IPS-15b (cell line): Measurements from ENCODE around the gene C1GALT1.

Experiments used
- H3K27me3 ChIP-seq: one replicate; pipeline ENCODE4 v1.6.1; 2013; ENCODE audit warnings: low read length; ENCODE audit not compliant: control insufficient read depth, insufficient read depth
- H3K36me3 ChIP-seq: one replicate; pipeline ENCODE4 v1.6.1; 2013; ENCODE audit warnings: low read length; ENCODE audit not compliant: control insufficient read depth, insufficient read depth
- H3K4me1 ChIP-seq: one replicate; pipeline ENCODE4 v1.6.1; 2013; ENCODE audit warnings: mild to moderate bottlenecking, low read length; ENCODE audit not compliant: control insufficient read depth, insufficient read depth
- H3K4me3 ChIP-seq: one replicate; pipeline ENCODE4 v1.5.1; 2013; ENCODE audit warnings: low read depth, low read length
- H3K9ac ChIP-seq: one replicate; pipeline ENCODE4 v1.6.1; 2013; ENCODE audit warnings: low read depth, mild to moderate bottlenecking, low read length
- H3K9me3 ChIP-seq: one replicate; pipeline ENCODE4 v1.6.1; 2013; ENCODE audit warnings: mild to moderate bottlenecking, low read length; ENCODE audit not compliant: control insufficient read depth, insufficient read depth

Gene C1GALT1

GRCh38 chr7:7247658-7248057, 65.3 kb downstream of the C1GALT1 start:
- H3K9ac ChIP-seq: no peak overlapping the region
- no peak overlapping the region for H3K4me3 ChIP-seq
- H3K36me3 ChIP-seq: no peaks in the 10 kb centered on the region
- no peaks in the 10 kb centered on the region for H3K27me3 ChIP-seq
- H3K9me3 ChIP-seq: no peaks in the 10 kb centered on the region
- H3K4me1 ChIP-seq: peaks cover 4% of the 10 kb centered on the region

DNA sequence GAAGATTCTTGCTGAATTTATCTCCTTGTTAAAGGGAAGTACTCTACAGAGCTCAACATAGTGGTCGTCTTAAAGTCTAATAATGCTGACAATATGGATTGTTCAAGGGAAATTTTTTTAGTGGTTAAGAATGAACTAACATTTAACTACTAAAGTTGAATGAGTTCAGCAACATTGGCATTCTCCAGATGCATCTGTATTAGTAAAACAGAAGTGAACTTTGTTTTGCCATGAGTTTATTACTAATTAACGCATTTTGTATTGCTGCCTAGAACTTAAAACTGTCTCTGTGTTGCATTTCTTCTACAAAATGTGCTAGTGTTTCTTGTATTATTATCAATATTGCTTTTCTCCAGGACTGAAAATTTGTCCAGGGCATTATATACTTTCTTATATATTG, 67.5 kb downstream of the C1GALT1 start:
- Histone ChIP-seq H3K9ac (no peak overlapping the region), H3K36me3 (no peaks in the 10 kb centered on the region), H3K4me3 (no peak overlapping the region), H3K27me3 (no peaks in the 10 kb centered on the region), H3K9me3 (no peaks in the 10 kb centered on the region), H3K4me1 (peaks cover 4% of the 10 kb centered on the region)

GRCh38 chr7:7251742-7252141, 69.4 kb downstream of the C1GALT1 start:
- Histone ChIP-seq H3K27me3 (no peaks in the 10 kb centered on the region), H3K4me3 (no peak overlapping the region), H3K4me1 (peaks cover 4% of the 10 kb centered on the region), H3K9ac (no peak overlapping the region), H3K9me3 (no peaks in the 10 kb centered on the region), H3K36me3 (no peaks in the 10 kb centered on the region)

DNA sequence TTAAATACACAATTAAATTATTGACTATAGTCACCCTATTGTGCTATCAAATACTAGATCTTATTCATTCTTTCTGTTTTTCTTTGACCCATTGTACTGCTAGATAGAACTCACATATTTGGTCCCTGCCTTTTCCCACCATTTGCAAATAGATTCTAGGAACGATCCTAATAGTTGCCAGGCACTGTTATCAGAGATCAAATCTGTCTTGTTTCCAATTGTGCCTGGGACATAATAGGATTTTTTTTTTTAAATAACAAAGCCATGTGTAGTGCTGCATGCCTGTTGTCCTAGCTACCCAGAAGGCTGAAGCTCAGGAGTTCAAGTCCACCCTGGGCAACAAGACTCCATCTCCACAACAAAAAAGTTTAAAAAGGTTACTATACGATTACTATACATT, 72.0 kb downstream of the C1GALT1 start:
- Histone ChIP-seq H3K27me3 (no peaks in the 10 kb centered on the region), H3K9ac (no peak overlapping the region), H3K36me3 (no peaks in the 10 kb centered on the region), H3K4me1 (peaks cover 4% of the 10 kb centered on the region), H3K4me3 (no peak overlapping the region), H3K9me3 (no peaks in the 10 kb centered on the region)

DNA sequence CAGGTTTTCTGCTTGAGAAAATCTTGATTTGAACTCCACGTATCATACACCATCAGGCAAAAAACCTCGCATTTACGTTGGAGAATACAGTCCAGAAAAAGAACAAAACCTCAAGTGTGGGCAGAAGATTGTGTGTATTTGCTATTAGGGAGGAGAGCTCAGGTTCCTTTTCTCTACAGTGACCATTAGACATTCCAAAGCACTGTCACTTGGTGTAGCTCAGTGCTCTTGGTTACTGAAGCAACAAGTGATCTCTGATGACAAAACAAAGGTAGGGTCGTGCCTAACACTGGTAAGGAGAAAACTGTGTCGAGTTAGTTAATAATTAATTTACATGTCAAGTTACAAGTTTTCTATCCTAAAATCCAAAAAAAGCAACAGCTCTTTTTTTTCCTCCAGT, 72.6 kb downstream of the C1GALT1 start:
- Histone ChIP-seq H3K9ac (no peak overlapping the region), H3K4me1 (peaks cover 4% of the 10 kb centered on the region), H3K4me3 (no peak overlapping the region)

GRCh38 chr7:7256731-7257274, 74.5 kb downstream of the C1GALT1 start:
- no peaks in the 10 kb centered on the region for H3K4me1 ChIP-seq
- no peak overlapping the region for H3K4me3 ChIP-seq
- no peaks in the 10 kb centered on the region for H3K36me3 ChIP-seq
- no peaks in the 10 kb centered on the region for H3K27me3 ChIP-seq
- no peak overlapping the region for H3K9ac ChIP-seq
- no peaks in the 10 kb centered on the region for H3K9me3 ChIP-seq

More for the DNA sequence above, 72.6 kb downstream of the C1GALT1 start:
- Histone ChIP-seq H3K36me3 (no peaks in the 10 kb centered on the region), H3K27me3 (no peaks in the 10 kb centered on the region), H3K9me3 (no peaks in the 10 kb centered on the region)

- no peak overlapping the region for H3K4me3 ChIP-seq
- H3K9ac ChIP-seq: no peak overlapping the region
- no peaks in the 10 kb centered on the region for H3K4me1 ChIP-seq
Measured at GRCh38 chr7:7257899-7258692, 75.8 kb downstream of the C1GALT1 start.

GRCh38 chr7:7261863-7262262, 79.5 kb downstream of the C1GALT1 start:
- Histone ChIP-seq H3K36me3 (no peaks in the 10 kb centered on the region), H3K27me3 (no peaks in the 10 kb centered on the region), H3K4me3 (no peak overlapping the region), H3K9me3 (no peaks in the 10 kb centered on the region), H3K4me1 (no peaks in the 10 kb centered on the region), H3K9ac (no peak overlapping the region)

More at GRCh38 chr7:7257899-7258692, 75.8 kb downstream of the C1GALT1 start:
- H3K9me3 ChIP-seq: no peaks in the 10 kb centered on the region
- H3K36me3 ChIP-seq: no peaks in the 10 kb centered on the region
- H3K27me3 ChIP-seq: no peaks in the 10 kb centered on the region

- H3K27me3 ChIP-seq: no peaks in the 10 kb centered on the region
- H3K36me3 ChIP-seq: no peaks in the 10 kb centered on the region
- H3K9ac ChIP-seq: no peak overlapping the region
- H3K4me1 ChIP-seq: no peaks in the 10 kb centered on the region
- no peak overlapping the region for H3K4me3 ChIP-seq
- H3K9me3 ChIP-seq: no peaks in the 10 kb centered on the region
Measured at GRCh38 chr7:7263297-7264230, 81.2 kb downstream of the C1GALT1 start.

DNA sequence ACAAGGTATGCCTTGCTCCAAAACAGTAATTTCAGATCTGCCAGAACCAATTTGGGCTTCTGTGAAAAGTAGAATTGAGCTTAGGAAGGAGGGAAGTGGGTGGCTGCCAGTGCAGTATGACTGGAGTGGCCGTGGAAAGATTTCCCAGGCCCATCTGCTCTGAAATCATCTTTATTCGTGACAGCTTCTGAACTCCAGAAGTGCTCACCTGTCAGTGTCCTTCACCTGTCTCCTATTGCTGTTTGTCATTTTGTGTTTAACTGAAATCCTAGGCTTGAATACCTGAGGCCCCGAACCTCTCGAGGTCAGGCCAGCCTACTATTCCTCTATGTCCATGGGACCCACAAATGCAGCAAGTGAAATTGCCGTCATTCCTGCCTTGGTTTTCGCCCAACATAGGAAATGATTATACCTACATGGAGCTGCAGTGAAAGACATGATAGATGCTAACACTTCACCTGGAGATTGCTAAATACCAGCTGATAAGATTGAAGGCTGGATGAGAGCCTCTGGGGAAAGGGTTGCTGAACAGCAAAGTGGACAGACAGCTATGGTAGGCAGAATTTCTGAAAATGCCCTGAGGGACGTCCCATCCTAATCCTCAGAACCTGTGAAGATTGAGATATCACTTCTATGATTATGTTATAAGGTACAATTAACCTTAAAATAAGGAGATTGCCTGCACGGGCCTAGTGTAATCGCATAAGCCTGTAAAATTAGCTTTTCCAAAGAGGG, 82.1 kb downstream of the C1GALT1 start:
- Histone ChIP-seq H3K9me3 (no peaks in the 10 kb centered on the region), H3K9ac (no peak overlapping the region), H3K36me3 (no peaks in the 10 kb centered on the region), H3K27me3 (no peaks in the 10 kb centered on the region), H3K4me1 (no peaks in the 10 kb centered on the region), H3K4me3 (no peak overlapping the region)
